22Rv1 (cell line): ENCODE data around the gene PCDHGA6.
"Not testable (repeated sequence)": the region's sequence is repeated elsewhere in the genome, so short reads cannot be mapped to it uniquely, and the experiment has no call there.

Experiments
- CTCF ChIP-seq: fragments of 450-650 bp; IDR thresholded peaks from 2 replicates; pipeline ENCODE4 v1.5.1; 2017; ENCODE audit warnings: mild to moderate bottlenecking
- ZFX ChIP-seq: fragments of 450-650 bp; IDR thresholded peaks from 2 replicates; pipeline ENCODE4 v1.6.1; 2017; ENCODE audit warnings: antibody characterized with exemption, borderline replicate concordance

DNA sequence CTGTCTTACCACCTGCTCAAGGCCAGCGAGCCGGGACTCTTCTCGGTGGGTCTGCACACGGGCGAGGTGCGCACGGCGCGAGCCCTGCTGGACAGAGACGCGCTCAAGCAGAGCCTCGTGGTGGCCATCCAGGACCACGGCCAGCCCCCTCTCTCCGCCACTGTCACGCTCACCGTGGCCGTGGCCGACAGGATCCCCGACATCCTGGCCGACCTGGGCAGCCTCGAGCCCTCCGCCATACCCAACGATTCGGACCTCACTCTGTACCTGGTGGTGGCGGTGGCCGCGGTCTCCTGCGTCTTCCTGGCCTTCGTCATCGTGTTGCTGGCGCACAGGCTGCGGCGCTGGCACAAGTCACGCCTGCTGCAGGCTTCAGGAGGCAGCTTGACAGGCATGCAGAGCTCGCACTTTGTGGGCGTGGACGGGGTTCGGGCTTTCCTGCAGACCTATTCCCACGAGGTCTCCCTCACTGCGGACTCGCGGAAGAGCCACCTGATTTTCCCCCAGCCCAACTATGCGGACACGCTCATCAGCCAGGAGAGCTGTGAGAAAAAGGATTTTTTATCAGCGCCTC is 32.8 kb upstream of the PCDHGA6 start:
- not testable (repeated sequence) for TF ChIP-seq CTCF, ZFX
